ENCODE results near the gene MKX. TPM values are rescaled to one million over a fixed set of nuclear protein-coding genes. Genes with fewer than 3 reads are reported as not detected.

The MKX gene
- polyA plus RNA-seq, 2 of the 4 experiments (the other 2 are of a cell fraction) = 0.03 TPM; not detected in 1

Small RNAs within 50 kb of the gene (small RNA-seq; reads per million reads assigned to genes)
- gene RN7SKP132 = 0 reads per million in 6 experiments

Other genes with a start within 250 kb of the MKX start
- gene RAB18, start 241.5 kb downstream of the MKX start, polyA plus RNA-seq (2011; rRNA removed) = 71.1 and 131 TPM in 2 replicates
- 81.4 to 86.3 TPM (median 85.1 TPM) in 3 replicates for gene RAB18, start 241.5 kb downstream of the MKX start, polyA plus RNA-seq (2017; fragmentation: RNase III; extraction: RNeasy Plus Mini Kit Qiagen cat#74134 plus additional on column Dnase treatment)